ENCODE data around the gene WDFY4.

GRCh38 chr10:48742891-48743860 lies 58.5 kb downstream of the WDFY4 start:
- TF ChIP-seq TCF7L2 (IDR thresholded peaks at IDR 0.05; ENCODE audit: borderline replicate concordance, low read depth, low read length) (no peak), ZNF664 (tag by site-specific recombination; IDR thresholded peaks at IDR 0.05) (no peak), ZNF274 (IDR thresholded peaks at IDR 0.05; ENCODE audit: low read length) (no peak), ZNF274 (tag by site-specific recombination; IDR thresholded peaks at IDR 0.05; ENCODE audit: borderline replicate concordance) (no peak), CTCF (tag by site-specific recombination; IDR thresholded peaks at IDR 0.05) (no peak), ZNF488 (tag by site-specific recombination; IDR thresholded peaks at IDR 0.05) (no peak), SCRT2 (tag by site-specific recombination; IDR thresholded peaks at IDR 0.05) (no peak), ZNF513 (tag by site-specific recombination; IDR thresholded peaks at IDR 0.05) (no peak), ATF2 (tag by site-specific recombination; IDR thresholded peaks at IDR 0.05; ENCODE audit: low read depth) (no peak), ZNF501 (tag by site-specific recombination; IDR thresholded peaks at IDR 0.05) (no peak), PRDM1 (tag by site-specific recombination; IDR thresholded peaks at IDR 0.05) (no peak), TSHZ1 (tag by site-specific recombination; IDR thresholded peaks at IDR 0.05; ENCODE audit: borderline replicate concordance) (no peak)

All from HEK293 (cell line).